HepG2 (cell line): ENCODE results near the gene MAP3K5. TPM values are rescaled to one million over a fixed set of nuclear protein-coding genes. Genes with fewer than 3 reads are reported as not detected.

Source experiments
- ATAC-seq: fragments of 200-7000 bp; cut with Tn5 transposase; 3 replicates; pipeline ENCODE4 v1.9.1; 2020; ENCODE audit warnings: mild to moderate bottlenecking, moderate library complexity
- BruUV-seq: library from RNA; stranded (reverse); fragments of 400-500 nt; replicated peaks from 2 replicates; lab custom pipeline; 2021; lab: Mats Ljungman, UMichigan
- CTCF ChIA-PET: fragments of 300-600 bp; formaldehyde crosslinking; extraction: SDS; loops from one replicate; lab custom pipeline; 2021; ENCODE audit warnings: low total read pairs, inconsistent platforms, low intra/inter-chr PET ratio; lab: Yijun Ruan, JAX
- POLR2A ChIA-PET: fragments of 350-600 bp; sonication (Branson Sonifier 250); formaldehyde crosslinking; loops from one replicate; lab custom pipeline; 2020; ENCODE audit warnings: antibody characterized with exemption, inconsistent platforms; lab: Yijun Ruan, JAX
- DNase-seq: peaks from one replicate; pipeline ENCODE4 v3.0.0-alpha.2; 2015; ENCODE audit warnings: low spot score
- FAIRE-seq: peaks from 3 replicates; lab custom pipeline; 2011; peaks lifted over from hg19 to GRCh38; lab: Jason Lieb, UNC
- H2AFZ ChIP-seq: one replicate; pipeline ENCODE4 v1.6.1; 2011; ENCODE audit warnings: low read length, inconsistent platforms
- H3K27ac ChIP-seq: fragments of 300-600 bp; 3 replicates; pipeline ENCODE4 v1.8.0; 2011; ENCODE audit warnings: mixed run types, mild to moderate bottlenecking, mixed read lengths, low read length, inconsistent platforms; ENCODE audit not compliant: insufficient read depth; ENCODE audit errors: extremely low read length
- H3K27me3 ChIP-seq, 2 experiments: fragments of 200-600 bp in 1 of 2; 2 replicates in 1 of 2; 3 replicates in 1 of 2; pipeline versions ENCODE4 v1.6.0 to v1.8.0; 2011; ENCODE audit warnings: low read length in 2 of 2, mild to moderate bottlenecking in 2 of 2, moderate library complexity in 2 of 2, inconsistent platforms in 1 of 2; ENCODE audit not compliant: insufficient read depth in 2 of 2, control insufficient read depth in 1 of 2
- H3K36me3 ChIP-seq, 2 experiments: fragments of 200-600 bp in 1 of 2; replicated peaks in 1 of 2; 2 replicates in 1 of 2; 3 replicates in 1 of 2; pipeline versions ENCODE4 v1.5.1 to v1.8.0; 2011; ENCODE audit warnings: low read length in 2 of 2, inconsistent platforms in 1 of 2; ENCODE audit not compliant: insufficient read depth in 2 of 2, control insufficient read depth in 1 of 2
- H3K4me1 ChIP-seq: 2 replicates; pipeline ENCODE4 v1.5.1; 2012; ENCODE audit warnings: low read length, inconsistent platforms; ENCODE audit not compliant: insufficient read depth
- H3K4me2 ChIP-seq: 2 replicates; pipeline ENCODE4 v1.6.0; 2011; ENCODE audit warnings: low read depth, low read length, inconsistent platforms
- H3K4me3 ChIP-seq, 3 experiments: fragments of 200-600 bp in 1 of 3; sonication (generic), shearing (Covaris generic) in 1 of 3; replicated peaks in 1 of 3; 2 replicates each; pipeline ENCODE4 v1.5.1; 2011 to 2016; ENCODE audit warnings: low read length in 3 of 3, inconsistent platforms in 2 of 3, low read depth in 2 of 3, mild to moderate bottlenecking in 2 of 3, control low read depth in 1 of 3, mixed read lengths in 1 of 3; ENCODE audit not compliant: insufficient read depth in 1 of 3
- H3K79me2 ChIP-seq: one replicate; pipeline ENCODE4 v1.6.1; 2011; ENCODE audit warnings: low read length, inconsistent platforms; ENCODE audit not compliant: insufficient read depth
- H3K9ac ChIP-seq: 2 replicates; pipeline ENCODE4 v1.6.0; 2011; ENCODE audit warnings: mild to moderate bottlenecking, low read depth, low read length, inconsistent platforms; ENCODE audit not compliant: insufficient read depth
- H3K9me3 ChIP-seq: 2 replicates; pipeline ENCODE4 v1.5.1; 2012; ENCODE audit warnings: mild to moderate bottlenecking, low read length
- H4K20me1 ChIP-seq: 2 replicates; pipeline ENCODE4 v1.6.0; 2011; ENCODE audit warnings: inconsistent platforms, mild to moderate bottlenecking, low read length, moderate library complexity; ENCODE audit not compliant: insufficient read depth
- ARID2 ChIP-seq: sonication (generic); formaldehyde crosslinking; IDR thresholded peaks from 2 replicates; pipeline ENCODE4 v1.8.1; 2022; ENCODE audit warnings: mild to moderate bottlenecking, missing genetic modification reagents, borderline replicate concordance
- CEBPG ChIP-seq: IDR thresholded peaks from 2 replicates; pipeline ENCODE4 v1.6.1; 2016
- GLI4 ChIP-seq: sonication (generic); formaldehyde crosslinking; IDR thresholded peaks from 2 replicates; pipeline ENCODE4 v1.5.1; 2020; ENCODE audit warnings: missing genetic modification reagents, mild to moderate bottlenecking, moderate library complexity, borderline replicate concordance
- NFRKB ChIP-seq: fragments of 450-650 bp; IDR thresholded peaks from 2 replicates; pipeline ENCODE4 v1.6.1; 2017
- RFXANK ChIP-seq: IDR thresholded peaks from 2 replicates; pipeline ENCODE4 v1.6.1; 2016
- SKI ChIP-seq: fragments of 450-650 bp; IDR thresholded peaks from one replicate; pipeline ENCODE4 v1.6.1; 2018; ENCODE audit warnings: mild to moderate bottlenecking; ENCODE audit not compliant: partially characterized antibody
- TEAD3 ChIP-seq: optimal IDR thresholded peaks from 2 replicates; pipeline ENCODE3; 2016; ENCODE audit warnings: borderline replicate concordance
- ZEB1 ChIP-seq: IDR thresholded peaks from 2 replicates; pipeline ENCODE4 v1.6.1; 2012; ENCODE audit warnings: mild to moderate bottlenecking, low read depth, inconsistent platforms; ENCODE audit not compliant: insufficient replicate concordance
- ZNF33B ChIP-seq: sonication (generic); formaldehyde crosslinking; IDR thresholded peaks from 2 replicates; pipeline ENCODE4 v1.5.1; 2020; ENCODE audit warnings: mild to moderate bottlenecking, missing genetic modification reagents
- ZNF430 ChIP-seq: sonication (generic); formaldehyde crosslinking; IDR thresholded peaks from 2 replicates; pipeline ENCODE4 v1.9.0; 2021; ENCODE audit warnings: mild to moderate bottlenecking, missing genetic modification reagents
- ZNF83 ChIP-seq: sonication (generic); formaldehyde crosslinking; IDR thresholded peaks from 2 replicates; pipeline ENCODE4 v1.4.0; 2020; ENCODE audit warnings: missing genetic modification reagents, mild to moderate bottlenecking, borderline replicate concordance
- WGBS: methylation state at CpG from one replicate; pipeline ENCODE4 v1.1.6; 2017; ENCODE audit warnings: low lambda C conversion rate; 5-methylcytosine and 5-hydroxymethylcytosine counted together
- in situ Hi-C: cut with HindIII; loops from 2 replicates; pipeline ENCODE4 v1.10.0; 2017; ENCODE audit warnings: low pct_unique_long_range_greater_than_20kb; ENCODE audit not compliant: extremely low pct_ligation_motif_present
- intact Hi-C: fragments of 100-400 bp; cut with micrococcal nuclease; formaldehyde crosslinking; loops from one replicate; pipeline ENCODE4 v1.10.0; 2022; ENCODE audit not compliant: unreplicated experiment
- polyA plus RNA-seq, 8 experiments: library from polyadenylated mRNA; depleted of rRNA in 3 of 8; stranded (reverse) in 7 of 8; unstranded in 1 of 8; fragments of >200 nt; fragmentation: Illumina TruSeq in 4 of 8; extraction: Trizol in 4 of 8; gene quantifications; 2 replicates each; pipeline versions ENCODE4 v1.2.1 to v1.2.3, GENCODE V29; 2011 to 2016; ENCODE audit warnings: low read depth in 4 of 8, missing spikeins in 1 of 8, mixed read lengths in 1 of 8; ENCODE audit not compliant: insufficient read depth in 1 of 8
- total RNA-seq, 5 experiments: library from RNA; depleted of rRNA; stranded (reverse); fragments of >200 nt; fragmentation: Illumina TruSeq; extraction: Trizol; gene quantifications; 2 replicates each; pipeline ENCODE4 v1.2.3, GENCODE V29; 2016; ENCODE audit warnings: low read depth in 1 of 5
- TF ChIP-seq, protein P1 (sequence below): fragments of 450-650 bp; IDR thresholded peaks from 2 replicates; pipeline ENCODE4 v1.6.1; 2017; ENCODE audit warnings: mild to moderate bottlenecking
- TF ChIP-seq, protein P2 (sequence below): fragments of 450-650 bp; IDR thresholded peaks from 2 replicates; pipeline ENCODE4 v1.6.1; 2017
- TF ChIP-seq, protein P3 (sequence below): sonication (generic); formaldehyde crosslinking; IDR thresholded peaks from 2 replicates; pipeline ENCODE4 v1.5.0; 2020; ENCODE audit warnings: missing genetic modification reagents, mild to moderate bottlenecking, borderline replicate concordance
- TF ChIP-seq, protein P4 (sequence below): sonication (generic); formaldehyde crosslinking; conservative IDR thresholded peaks from 2 replicates; pipeline ENCODE4 v1.4.0; 2020; ENCODE audit warnings: mild to moderate bottlenecking, missing genetic modification reagents, moderate library complexity
- TF ChIP-seq, protein P5 (sequence below): sonication (generic); formaldehyde crosslinking; IDR thresholded peaks from 2 replicates; pipeline ENCODE4 v1.8.1; 2023; ENCODE audit warnings: mild to moderate bottlenecking, inconsistent platforms, moderate library complexity, missing genetic modification reagents, borderline replicate concordance

Gene MAP3K5
- total and polyA plus RNA-seq, 2 of the 13 experiments (the other 11 are each of a cell fraction or from before 2014, with no cell fraction given) = not detected

DNA sequence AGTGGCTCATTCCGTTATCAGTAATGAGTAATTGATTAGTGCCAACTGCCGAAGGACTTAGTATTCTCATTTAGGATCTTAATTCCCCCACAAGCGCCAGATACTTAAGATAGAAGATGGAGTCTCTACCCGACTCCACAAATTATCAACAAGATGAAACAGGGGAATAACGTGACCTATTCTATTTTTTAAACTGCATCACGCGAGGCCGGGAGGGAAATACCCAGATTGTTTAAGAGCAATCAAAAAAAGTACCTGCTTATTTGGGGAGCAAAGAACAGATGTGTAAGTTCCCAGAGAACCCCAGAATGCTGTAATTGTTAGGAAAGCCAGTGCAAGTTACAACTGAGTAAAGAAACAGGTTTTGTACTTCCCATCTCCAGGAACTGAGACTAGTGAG lies 1.1 kb upstream of the MAP3K5 start:
- DNase-seq = no peak
- H3K4me2 ChIP-seq = no peak overlapping the region
- H3K79me2 ChIP-seq = no peaks in the 10 kb centered on the region
- in situ Hi-C loops (loop anchor here (5.0 kb wide), 1 partner anchor 151 kb away; no protein-coding TSS in a partner anchor), intact Hi-C loops (loop anchor here (10.0 kb wide), 1 partner anchor 209 kb away; no protein-coding TSS in a partner anchor)
- peaks cover 18% of the 10 kb centered on the region for H3K4me1 ChIP-seq
- WGBS = 41% methylated on average over 8 of the region's 8 CpGs
- no peaks in the 10 kb centered on the region for H3K9me3 ChIP-seq
- no peak overlapping the region for H3K9ac ChIP-seq
- no peak for TF ChIP-seq ZNF83 (CRISPR knock-in tag)
- TF ChIP-seq SKI = no peak
- TF ChIP-seq TEAD3 (CRISPR knock-in tag) = no peak
- no peak for TF ChIP-seq ZEB1
- TF ChIP-seq ZNF430 (CRISPR knock-in tag) = no peak
- TF ChIP-seq, protein P1, sequence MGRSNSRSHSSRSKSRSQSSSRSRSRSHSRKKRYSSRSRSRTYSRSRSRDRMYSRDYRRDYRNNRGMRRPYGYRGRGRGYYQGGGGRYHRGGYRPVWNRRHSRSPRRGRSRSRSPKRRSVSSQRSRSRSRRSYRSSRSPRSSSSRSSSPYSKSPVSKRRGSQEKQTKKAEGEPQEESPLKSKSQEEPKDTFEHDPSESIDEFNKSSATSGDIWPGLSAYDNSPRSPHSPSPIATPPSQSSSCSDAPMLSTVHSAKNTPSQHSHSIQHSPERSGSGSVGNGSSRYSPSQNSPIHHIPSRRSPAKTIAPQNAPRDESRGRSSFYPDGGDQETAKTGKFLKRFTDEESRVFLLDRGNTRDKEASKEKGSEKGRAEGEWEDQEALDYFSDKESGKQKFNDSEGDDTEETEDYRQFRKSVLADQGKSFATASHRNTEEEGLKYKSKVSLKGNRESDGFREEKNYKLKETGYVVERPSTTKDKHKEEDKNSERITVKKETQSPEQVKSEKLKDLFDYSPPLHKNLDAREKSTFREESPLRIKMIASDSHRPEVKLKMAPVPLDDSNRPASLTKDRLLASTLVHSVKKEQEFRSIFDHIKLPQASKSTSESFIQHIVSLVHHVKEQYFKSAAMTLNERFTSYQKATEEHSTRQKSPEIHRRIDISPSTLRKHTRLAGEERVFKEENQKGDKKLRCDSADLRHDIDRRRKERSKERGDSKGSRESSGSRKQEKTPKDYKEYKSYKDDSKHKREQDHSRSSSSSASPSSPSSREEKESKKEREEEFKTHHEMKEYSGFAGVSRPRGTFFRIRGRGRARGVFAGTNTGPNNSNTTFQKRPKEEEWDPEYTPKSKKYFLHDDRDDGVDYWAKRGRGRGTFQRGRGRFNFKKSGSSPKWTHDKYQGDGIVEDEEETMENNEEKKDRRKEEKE = no peak
- TF ChIP-seq ZNF33B (CRISPR knock-in tag) = no peak
- TF ChIP-seq RFXANK (CRISPR knock-in tag) = no peak
- TF ChIP-seq, protein P2, sequence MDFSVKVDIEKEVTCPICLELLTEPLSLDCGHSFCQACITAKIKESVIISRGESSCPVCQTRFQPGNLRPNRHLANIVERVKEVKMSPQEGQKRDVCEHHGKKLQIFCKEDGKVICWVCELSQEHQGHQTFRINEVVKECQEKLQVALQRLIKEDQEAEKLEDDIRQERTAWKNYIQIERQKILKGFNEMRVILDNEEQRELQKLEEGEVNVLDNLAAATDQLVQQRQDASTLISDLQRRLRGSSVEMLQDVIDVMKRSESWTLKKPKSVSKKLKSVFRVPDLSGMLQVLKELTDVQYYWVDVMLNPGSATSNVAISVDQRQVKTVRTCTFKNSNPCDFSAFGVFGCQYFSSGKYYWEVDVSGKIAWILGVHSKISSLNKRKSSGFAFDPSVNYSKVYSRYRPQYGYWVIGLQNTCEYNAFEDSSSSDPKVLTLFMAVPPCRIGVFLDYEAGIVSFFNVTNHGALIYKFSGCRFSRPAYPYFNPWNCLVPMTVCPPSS = no peak
- no peak for TF ChIP-seq NFRKB
- TF ChIP-seq CEBPG (CRISPR knock-in tag) = no peak
- TF ChIP-seq, protein P3, sequence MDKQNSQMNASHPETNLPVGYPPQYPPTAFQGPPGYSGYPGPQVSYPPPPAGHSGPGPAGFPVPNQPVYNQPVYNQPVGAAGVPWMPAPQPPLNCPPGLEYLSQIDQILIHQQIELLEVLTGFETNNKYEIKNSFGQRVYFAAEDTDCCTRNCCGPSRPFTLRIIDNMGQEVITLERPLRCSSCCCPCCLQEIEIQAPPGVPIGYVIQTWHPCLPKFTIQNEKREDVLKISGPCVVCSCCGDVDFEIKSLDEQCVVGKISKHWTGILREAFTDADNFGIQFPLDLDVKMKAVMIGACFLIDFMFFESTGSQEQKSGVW (CRISPR knock-in tag) = no peak
- TF ChIP-seq, protein P4, sequence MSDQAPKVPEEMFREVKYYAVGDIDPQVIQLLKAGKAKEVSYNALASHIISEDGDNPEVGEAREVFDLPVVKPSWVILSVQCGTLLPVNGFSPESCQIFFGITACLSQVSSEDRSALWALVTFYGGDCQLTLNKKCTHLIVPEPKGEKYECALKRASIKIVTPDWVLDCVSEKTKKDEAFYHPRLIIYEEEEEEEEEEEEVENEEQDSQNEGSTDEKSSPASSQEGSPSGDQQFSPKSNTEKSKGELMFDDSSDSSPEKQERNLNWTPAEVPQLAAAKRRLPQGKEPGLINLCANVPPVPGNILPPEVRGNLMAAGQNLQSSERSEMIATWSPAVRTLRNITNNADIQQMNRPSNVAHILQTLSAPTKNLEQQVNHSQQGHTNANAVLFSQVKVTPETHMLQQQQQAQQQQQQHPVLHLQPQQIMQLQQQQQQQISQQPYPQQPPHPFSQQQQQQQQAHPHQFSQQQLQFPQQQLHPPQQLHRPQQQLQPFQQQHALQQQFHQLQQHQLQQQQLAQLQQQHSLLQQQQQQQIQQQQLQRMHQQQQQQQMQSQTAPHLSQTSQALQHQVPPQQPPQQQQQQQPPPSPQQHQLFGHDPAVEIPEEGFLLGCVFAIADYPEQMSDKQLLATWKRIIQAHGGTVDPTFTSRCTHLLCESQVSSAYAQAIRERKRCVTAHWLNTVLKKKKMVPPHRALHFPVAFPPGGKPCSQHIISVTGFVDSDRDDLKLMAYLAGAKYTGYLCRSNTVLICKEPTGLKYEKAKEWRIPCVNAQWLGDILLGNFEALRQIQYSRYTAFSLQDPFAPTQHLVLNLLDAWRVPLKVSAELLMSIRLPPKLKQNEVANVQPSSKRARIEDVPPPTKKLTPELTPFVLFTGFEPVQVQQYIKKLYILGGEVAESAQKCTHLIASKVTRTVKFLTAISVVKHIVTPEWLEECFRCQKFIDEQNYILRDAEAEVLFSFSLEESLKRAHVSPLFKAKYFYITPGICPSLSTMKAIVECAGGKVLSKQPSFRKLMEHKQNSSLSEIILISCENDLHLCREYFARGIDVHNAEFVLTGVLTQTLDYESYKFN (CRISPR knock-in tag) = no peak
- TF ChIP-seq ARID2 (CRISPR knock-in tag) = no peak
- TF ChIP-seq, protein P5, sequence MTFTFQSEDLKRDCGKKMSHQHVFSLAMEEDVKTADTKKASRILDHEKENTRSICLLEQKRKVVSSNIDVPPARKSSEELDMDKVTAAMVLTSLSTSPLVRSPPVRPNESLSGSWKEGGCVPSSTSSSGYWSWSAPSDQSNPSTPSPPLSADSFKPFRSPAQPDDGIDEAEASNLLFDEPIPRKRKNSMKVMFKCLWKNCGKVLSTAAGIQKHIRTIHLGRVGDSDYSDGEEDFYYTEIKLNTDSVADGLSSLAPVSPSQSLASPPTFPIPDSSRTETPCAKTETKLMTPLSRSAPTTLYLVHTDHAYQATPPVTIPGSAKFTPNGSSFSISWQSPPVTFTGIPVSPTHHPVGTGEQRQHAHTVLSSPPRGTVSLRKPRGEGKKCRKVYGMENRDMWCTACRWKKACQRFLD (CRISPR knock-in tag) = no peak
- no peak for TF ChIP-seq GLI4
- no peak overlapping the region for H3K4me3 ChIP-seq
- H3K27me3 ChIP-seq = peaks cover 1 to 55% of the 10 kb centered on the region in 2 experiments; a peak in 4 of 5 replicates
- POLR2A ChIA-PET = no interaction called here
- no peaks in the 10 kb centered on the region for H3K36me3 ChIP-seq
- no peak for ATAC-seq
- FAIRE-seq = no peak
- no peak overlapping the region for H2AFZ ChIP-seq
- H3K27ac ChIP-seq = no peak overlapping the region
- no TSS peak for BruUV-seq
- H4K20me1 ChIP-seq = no peaks in the 10 kb centered on the region
- CTCF ChIA-PET = no interaction called here
